Measurements from ENCODE around the gene ARHGEF6. TPM values are rescaled to one million over a fixed set of nuclear protein-coding genes. Genes with fewer than 3 reads are reported as not detected.

Gene ARHGEF6
- total and polyA plus RNA-seq, 2 experiments from 2014 or later = 4.3 to 7.7 TPM

- H3K79me2 ChIP-seq (ENCODE audit: insufficient read depth) = no peaks in the 10 kb centered on the region
- peaks cover 11% of the 10 kb centered on the region for H3K4me1 ChIP-seq (ENCODE audit: insufficient read depth)
- in situ Hi-C loops (cut with MboI) = no loop called here
- TF ChIP-seq EZH2phosphoT487 (IDR thresholded peaks at IDR 0.05; ENCODE audit: insufficient read depth, low read depth) (no peak), EZH2 (IDR thresholded peaks at IDR 0.05; ENCODE audit: insufficient read depth, poor library complexity, severe bottlenecking) (no peak)
- H3K9me2 ChIP-seq (ENCODE audit: insufficient read depth) = no peaks in the 10 kb centered on the region
- no peak overlapping the region for H2AFZ ChIP-seq
- H3K27me3 ChIP-seq (replicated peaks; ENCODE audit: insufficient read depth) = no peaks in the 10 kb centered on the region
- H3K9ac ChIP-seq = no peak overlapping the region
- no peaks in the 10 kb centered on the region for H4K20me1 ChIP-seq (ENCODE audit: insufficient read depth)
- H3K27ac ChIP-seq = no peak overlapping the region
- H3K36me3 ChIP-seq (ENCODE audit: low read depth) = no peaks in the 10 kb centered on the region
- no peak overlapping the region for H3K4me2 ChIP-seq (ENCODE audit: unreplicated experiment)
- no peak for DNase-seq
- no peaks in the 10 kb centered on the region for H3K9me3 ChIP-seq (ENCODE audit: low read depth)
- WGBS, 2 experiments (ENCODE audit: low coverage in 1 of 2, low lambda C conversion rate in 2 of 2, missing lambda C conversion rate in 2 of 2) = 95 to 97% methylated on average over 2 of the region's 2 CpGs
- H3K4me3 ChIP-seq = no peak overlapping the region
- peaks cover 1% of the 10 kb centered on the region; the same call in 1 of the 2 replicates for H3F3A ChIP-seq (ENCODE audit: insufficient read depth)
Observed at GRCh38 chrX:136762820-136763452, 17.8 kb downstream of the ARHGEF6 start.

DNA sequence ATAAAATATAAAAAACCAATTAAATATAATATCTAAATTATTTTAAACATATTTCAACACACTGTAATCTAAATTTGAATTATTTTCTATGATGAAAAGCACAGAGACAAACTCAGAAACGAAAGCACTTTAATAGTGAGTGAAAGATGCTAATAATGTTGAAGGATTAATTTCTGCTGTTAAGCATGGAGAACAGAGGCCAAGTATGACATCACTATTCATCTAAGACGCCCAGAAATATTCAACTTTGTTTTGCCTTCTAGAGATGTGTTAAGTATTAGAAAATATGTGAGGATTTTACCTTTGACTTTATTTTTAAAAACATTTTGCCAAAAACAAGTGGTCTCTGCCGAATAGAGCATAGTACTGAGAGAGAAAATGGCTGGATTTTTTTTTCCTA, 19.3 kb downstream of the ARHGEF6 start:
- in situ Hi-C loops (cut with MboI) = no loop called here
- 20 to 23% methylated on average over 3 of the region's 3 CpGs for WGBS, 2 experiments (ENCODE audit: low coverage in 1 of 2, low lambda C conversion rate in 2 of 2, missing lambda C conversion rate in 2 of 2)

GRCh38 chrX:136759968-136760367, 20.8 kb downstream of the ARHGEF6 start:
- H4K20me1 ChIP-seq (ENCODE audit: insufficient read depth) = no peaks in the 10 kb centered on the region
- H3K27me3 ChIP-seq (replicated peaks; ENCODE audit: insufficient read depth) = no peaks in the 10 kb centered on the region
- no peaks in the 10 kb centered on the region for H3F3A ChIP-seq (ENCODE audit: insufficient read depth)
- no peak for DNase-seq
- no peaks in the 10 kb centered on the region for H3K79me2 ChIP-seq (ENCODE audit: insufficient read depth)
- TF ChIP-seq EZH2 (IDR thresholded peaks at IDR 0.05; ENCODE audit: insufficient read depth, poor library complexity, severe bottlenecking) (no peak), EZH2phosphoT487 (IDR thresholded peaks at IDR 0.05; ENCODE audit: insufficient read depth, low read depth) (no peak)
- 0 out of 2 replicates have a peak, but pooled peaks cover 7% of the 10 kb centered on the region for H3K4me1 ChIP-seq (ENCODE audit: insufficient read depth)
- H2AFZ ChIP-seq = no peak overlapping the region
- no peak overlapping the region for H3K4me3 ChIP-seq
- in situ Hi-C loops (cut with MboI) = no loop called here
- no peak overlapping the region for H3K9ac ChIP-seq
- H3K9me2 ChIP-seq (ENCODE audit: insufficient read depth) = no peaks in the 10 kb centered on the region
- 95 to 100% methylated on average over 2 of the region's 2 CpGs for WGBS, 2 experiments (ENCODE audit: low coverage in 1 of 2, low lambda C conversion rate in 2 of 2, missing lambda C conversion rate in 2 of 2)
- H3K27ac ChIP-seq = no peak overlapping the region
- no peaks in the 10 kb centered on the region for H3K9me3 ChIP-seq (ENCODE audit: low read depth)
- no peaks in the 10 kb centered on the region for H3K36me3 ChIP-seq (ENCODE audit: low read depth)
- no peak overlapping the region for H3K4me2 ChIP-seq (ENCODE audit: unreplicated experiment)

More for the DNA sequence above, 19.3 kb downstream of the ARHGEF6 start:
- H2AFZ ChIP-seq = no peak overlapping the region
- no peaks in the 10 kb centered on the region for H4K20me1 ChIP-seq (ENCODE audit: insufficient read depth)
- no peaks in the 10 kb centered on the region for H3F3A ChIP-seq (ENCODE audit: insufficient read depth)
- H3K9me2 ChIP-seq (ENCODE audit: insufficient read depth) = no peaks in the 10 kb centered on the region
- H3K9ac ChIP-seq = no peak overlapping the region
- no peak overlapping the region for H3K27ac ChIP-seq
- H3K27me3 ChIP-seq (replicated peaks; ENCODE audit: insufficient read depth) = no peaks in the 10 kb centered on the region
- no peak overlapping the region for H3K4me2 ChIP-seq (ENCODE audit: unreplicated experiment)
- H3K4me1 ChIP-seq (ENCODE audit: insufficient read depth) = peaks cover 10% of the 10 kb centered on the region; the same call in 1 of the 2 replicates
- no peaks in the 10 kb centered on the region for H3K79me2 ChIP-seq (ENCODE audit: insufficient read depth)
- TF ChIP-seq EZH2 (IDR thresholded peaks at IDR 0.05; ENCODE audit: insufficient read depth, poor library complexity, severe bottlenecking) = no peak
- no peak for TF ChIP-seq EZH2phosphoT487 (IDR thresholded peaks at IDR 0.05; ENCODE audit: insufficient read depth, low read depth)
- H3K36me3 ChIP-seq (ENCODE audit: low read depth) = no peaks in the 10 kb centered on the region
- H3K9me3 ChIP-seq (ENCODE audit: low read depth) = no peaks in the 10 kb centered on the region
- H3K4me3 ChIP-seq = no peak overlapping the region
- peak; percentile 33 for DNase-seq

- in situ Hi-C loops (cut with MboI) = no loop called here
- H3K4me2 ChIP-seq (ENCODE audit: unreplicated experiment) = no peak overlapping the region
- 59% methylated on average over 2 of the region's 2 CpGs; no CpG with 5 or more reads in 1 of the 2 experiments for WGBS, 2 experiments (ENCODE audit: low coverage in 1 of 2, low lambda C conversion rate in 2 of 2, missing lambda C conversion rate in 2 of 2)
Observed at GRCh38 chrX:136755411-136755810, 25.3 kb downstream of the ARHGEF6 start.

More at GRCh38 chrX:136755411-136755810, 25.3 kb downstream of the ARHGEF6 start:
- Histone ChIP-seq H3K27me3 (replicated peaks; ENCODE audit: insufficient read depth) (no peaks in the 10 kb centered on the region), H3K27ac (no peak overlapping the region), H3K9ac (no peak overlapping the region), H3K9me2 (ENCODE audit: insufficient read depth) (no peaks in the 10 kb centered on the region), H2AFZ (no peak overlapping the region), H4K20me1 (ENCODE audit: insufficient read depth) (no peaks in the 10 kb centered on the region), H3K79me2 (ENCODE audit: insufficient read depth) (no peaks in the 10 kb centered on the region), H3K4me3 (no peak overlapping the region), H3K4me1 (ENCODE audit: insufficient read depth) (peaks cover 10% of the 10 kb centered on the region), H3K9me3 (ENCODE audit: low read depth) (no peaks in the 10 kb centered on the region), H3F3A (ENCODE audit: insufficient read depth) (no peaks in the 10 kb centered on the region), H3K36me3 (ENCODE audit: low read depth) (no peaks in the 10 kb centered on the region)
- TF ChIP-seq EZH2phosphoT487 (IDR thresholded peaks at IDR 0.05; ENCODE audit: insufficient read depth, low read depth) = no peak
- TF ChIP-seq EZH2 (IDR thresholded peaks at IDR 0.05; ENCODE audit: insufficient read depth, poor library complexity, severe bottlenecking) = no peak
- DNase-seq = no peak
